ENCODE measurements around the gene BHLHE40.

Gene BHLHE40

DNA sequence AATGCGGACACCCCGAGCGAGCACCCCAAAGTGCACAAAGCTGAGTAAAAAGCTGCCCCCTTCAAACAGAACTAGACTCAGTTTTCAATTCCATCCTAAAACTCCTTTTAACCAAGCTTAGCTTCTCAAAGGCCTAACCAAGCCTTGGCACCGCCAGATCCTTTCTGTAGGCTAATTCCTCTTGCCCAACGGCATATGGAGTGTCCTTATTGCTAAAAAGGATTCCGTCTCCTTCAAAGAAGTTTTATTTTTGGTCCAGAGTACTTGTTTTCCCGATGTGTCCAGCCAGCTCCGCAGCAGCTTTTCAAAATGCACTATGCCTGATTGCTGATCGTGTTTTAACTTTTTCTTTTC lies 5.3 kb downstream of the BHLHE40 start:
- DNase-seq (ENCODE audit: low read depth): no peak

DNA sequence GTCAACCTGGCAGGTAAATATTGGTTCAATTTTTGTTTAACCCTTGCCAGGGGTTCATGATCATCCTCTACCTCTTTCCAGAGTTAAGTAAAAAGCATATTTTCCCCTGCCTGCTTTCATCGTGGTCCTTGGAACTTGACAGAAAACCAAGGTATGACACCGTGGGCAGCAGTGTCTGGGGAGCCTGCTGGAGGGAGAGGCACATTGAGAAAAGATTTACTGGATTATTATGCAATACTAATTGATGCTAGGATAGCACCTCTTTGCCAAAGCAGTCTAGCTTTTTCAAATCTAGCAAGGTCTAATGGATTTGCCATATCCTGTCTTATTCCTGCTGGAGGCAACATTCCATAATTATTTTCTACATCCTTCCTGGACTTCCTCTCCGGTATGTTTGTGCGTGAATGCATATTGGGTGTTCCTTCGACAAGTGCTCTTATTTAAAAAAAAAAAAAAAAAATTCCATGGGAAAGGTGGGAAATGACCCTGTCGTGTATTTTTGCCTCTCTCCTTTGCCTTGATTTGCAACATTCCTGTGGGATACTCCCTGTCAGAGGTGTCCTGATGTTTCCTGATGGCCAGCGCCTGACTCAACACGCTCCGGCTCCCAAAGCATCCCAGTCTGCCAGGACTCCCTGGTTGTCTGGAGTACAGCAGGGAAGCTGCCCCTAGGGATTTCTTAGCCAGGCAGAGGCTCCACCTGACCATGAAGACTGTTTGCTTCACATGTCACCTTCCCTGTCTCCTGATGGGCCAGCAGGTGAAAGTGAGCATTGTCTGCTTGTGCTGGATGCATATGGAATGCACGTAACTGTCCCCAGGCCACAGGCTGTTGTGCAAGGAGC lies 6.3 kb downstream of the BHLHE40 start:
- DNase-seq (ENCODE audit: low read depth): no peak

DNA sequence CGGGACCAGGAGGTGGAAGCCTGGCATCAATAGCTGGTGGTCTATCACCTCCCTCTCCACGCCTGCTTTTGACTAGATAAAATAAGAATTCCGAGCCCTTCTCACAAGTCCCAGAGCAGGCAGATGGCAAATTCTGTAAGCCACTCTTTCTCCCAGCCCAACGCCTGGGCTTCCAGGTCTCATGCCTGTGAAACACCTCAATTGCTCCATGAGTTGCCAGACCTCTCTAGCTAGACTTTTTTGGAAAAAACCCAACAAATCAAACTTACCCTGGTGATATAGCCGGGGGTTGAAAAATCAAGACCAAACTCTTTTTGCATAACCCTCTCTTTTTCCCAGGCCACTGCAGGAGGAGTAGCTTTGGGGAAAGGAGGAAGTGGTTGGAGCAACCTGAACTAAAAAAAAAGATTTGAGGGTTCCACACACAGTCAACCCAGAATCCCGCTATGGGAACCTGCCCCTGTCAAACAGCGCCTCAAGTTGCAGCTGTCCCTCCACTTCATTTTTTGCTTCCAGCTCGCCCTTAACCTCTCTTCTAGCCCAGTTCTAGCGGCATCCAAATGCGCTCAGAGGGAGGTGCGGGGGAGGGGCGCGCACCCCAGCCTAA lies 7.0 kb downstream of the BHLHE40 start:
- DNase-seq (ENCODE audit: low read depth): no peak

DNA sequence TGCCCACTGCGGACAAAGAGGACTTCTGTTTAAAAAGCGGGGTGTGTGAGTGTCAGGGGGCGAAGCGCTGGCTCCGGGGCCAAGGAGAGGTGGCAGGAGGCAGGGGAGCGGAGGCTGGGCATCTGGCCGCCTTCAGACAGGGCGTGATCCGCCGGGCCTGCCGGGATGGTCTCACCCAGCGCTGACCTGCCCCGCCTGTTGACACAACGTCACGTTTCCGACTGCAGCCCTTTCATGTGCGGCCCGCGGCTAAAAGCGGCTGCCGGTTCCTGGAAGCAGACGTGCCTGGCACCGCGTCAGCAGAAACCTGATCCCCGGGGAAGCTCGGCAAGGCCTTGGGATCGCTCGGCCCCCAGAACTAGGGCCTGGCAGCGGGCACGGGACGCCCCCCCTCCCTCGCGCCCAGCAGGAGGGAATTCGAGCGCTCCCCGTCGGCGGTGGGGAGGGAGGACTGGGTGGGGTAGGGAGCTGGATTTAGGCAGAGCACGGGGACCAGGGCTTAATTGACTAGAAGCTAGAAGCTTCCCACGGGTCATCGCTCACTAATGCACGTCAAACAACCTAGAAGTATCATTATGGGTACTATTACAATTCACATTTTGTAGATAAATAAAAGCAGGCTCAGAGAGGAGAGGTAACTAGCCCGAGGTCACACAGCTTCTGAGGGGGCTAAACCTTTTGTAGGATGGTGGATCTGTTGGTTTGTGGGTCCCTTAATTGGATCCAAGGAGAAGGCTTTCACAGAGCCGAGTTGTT lies 7.7 kb downstream of the BHLHE40 start:
- DNase-seq (ENCODE audit: low read depth): peak; percentile 51

DNA sequence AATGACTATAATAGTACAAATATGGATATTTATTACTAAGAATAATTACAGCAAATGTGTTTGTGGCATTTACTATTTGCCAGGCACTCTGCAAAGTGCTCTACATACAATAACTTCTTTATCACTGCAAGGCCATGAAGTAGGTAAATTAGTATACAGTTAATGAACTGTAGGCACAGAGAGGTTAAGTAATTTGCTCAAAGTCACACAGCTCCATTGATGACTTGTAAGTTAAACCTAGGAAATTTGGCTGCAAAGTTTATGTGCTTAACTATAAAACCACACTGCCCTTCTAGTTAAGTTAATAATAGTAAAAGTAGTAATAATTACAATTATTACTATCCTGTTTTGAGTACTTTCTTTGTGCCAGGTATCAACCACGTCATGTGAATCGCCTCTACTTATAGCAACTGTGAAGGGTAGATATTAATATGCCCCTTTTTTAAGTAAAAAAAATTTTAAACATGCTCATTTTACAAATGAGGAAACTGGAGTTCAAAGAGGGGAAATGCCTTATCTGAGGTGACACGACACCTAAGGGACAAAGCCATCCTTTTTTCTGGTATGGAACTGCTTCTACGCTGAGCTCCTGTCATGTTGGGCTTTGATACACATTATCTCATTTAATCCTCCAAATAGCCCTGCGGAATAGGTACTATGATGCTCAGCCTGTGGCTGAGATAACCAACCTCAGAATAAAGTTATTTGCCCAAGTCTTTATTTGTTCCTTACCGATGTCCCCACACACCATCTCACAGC lies 8.5 kb downstream of the BHLHE40 start:
- DNase-seq (ENCODE audit: low read depth): no peak

GRCh38 chr3:4988983-4989834 lies 10.0 kb downstream of the BHLHE40 start:
- no peak for DNase-seq (ENCODE audit: low read depth)

DNA sequence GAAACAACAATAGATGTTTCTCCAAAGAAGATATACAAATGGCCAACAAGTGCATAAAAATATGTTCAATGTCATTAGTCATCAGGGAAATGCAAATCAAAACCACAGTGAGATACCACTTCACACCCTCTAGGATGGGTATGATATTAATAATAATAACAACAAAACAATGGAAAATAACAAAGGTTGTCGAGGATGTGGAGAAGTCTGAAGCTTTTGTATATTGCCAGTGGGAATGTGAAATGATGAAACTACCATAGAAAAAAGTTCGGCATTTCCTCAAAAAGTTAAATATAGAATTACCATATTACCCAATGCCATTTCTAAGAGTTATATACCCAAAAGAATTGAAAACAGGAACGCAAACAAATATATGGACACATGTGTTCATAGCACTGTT lies 10.8 kb downstream of the BHLHE40 start:
- no peak for DNase-seq (ENCODE audit: low read depth)

DNA sequence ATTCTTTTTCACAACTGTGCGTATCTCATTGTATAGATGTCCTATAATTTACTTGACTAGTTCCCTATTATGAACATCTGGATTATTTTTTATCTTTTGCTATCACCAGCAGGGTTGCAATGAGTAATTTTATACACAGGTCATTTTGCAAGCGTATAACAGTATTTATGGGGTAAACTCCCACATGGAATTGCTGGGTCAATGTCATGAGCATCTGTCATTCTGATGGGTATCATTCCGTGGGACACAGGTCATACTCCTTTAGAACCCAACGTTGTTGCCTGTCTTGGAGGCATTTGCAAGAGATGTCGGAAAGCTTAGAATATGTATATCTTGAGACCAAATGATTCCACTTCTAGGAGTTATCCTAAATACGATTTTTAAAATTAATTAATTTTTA lies 12.9 kb downstream of the BHLHE40 start:
- DNase-seq (ENCODE audit: low read depth): no peak

DNA sequence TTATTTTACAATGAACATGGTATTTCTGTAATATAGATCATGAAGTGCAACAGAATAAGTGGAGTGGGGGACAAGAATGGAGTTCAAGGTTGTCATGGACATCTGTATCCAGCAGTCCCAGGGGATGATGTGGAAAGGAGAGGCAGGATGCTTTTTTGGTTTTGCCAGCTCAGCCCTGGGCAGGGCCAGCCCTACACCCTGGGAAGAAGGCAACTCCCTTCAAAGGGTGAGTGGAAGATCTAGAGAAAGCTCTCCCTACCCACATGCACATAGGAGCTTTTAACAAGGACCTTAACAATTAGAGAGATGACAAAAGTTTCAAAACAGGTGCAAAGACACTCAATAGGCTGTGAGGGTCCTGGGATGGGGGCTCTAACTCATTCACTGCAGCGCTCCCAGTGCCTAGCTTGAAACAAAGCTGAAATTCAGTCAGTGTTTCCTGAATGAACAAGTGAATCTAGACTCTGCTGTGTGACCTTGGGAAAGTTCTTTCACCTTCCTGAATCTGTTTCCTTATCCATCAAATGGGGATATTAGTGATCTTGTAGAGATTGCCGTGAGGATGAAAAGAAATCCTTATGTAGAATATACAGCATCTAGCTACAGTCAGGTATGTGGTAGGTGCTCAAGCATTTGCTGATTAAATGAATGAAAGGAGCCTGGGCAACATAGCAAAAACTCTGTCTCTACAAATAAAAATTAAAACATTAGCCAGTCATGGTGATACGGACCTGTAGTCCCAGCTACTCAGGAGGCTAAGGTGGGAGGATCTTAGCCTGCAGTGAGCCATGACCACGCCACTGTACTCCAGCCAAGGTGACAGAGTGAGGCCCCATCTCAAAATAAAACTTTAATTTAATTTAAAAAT lies 14.3 kb downstream of the BHLHE40 start:
- no peak for DNase-seq (ENCODE audit: low read depth)

GRCh38 chr3:4994144-4994730 lies 15.0 kb downstream of the BHLHE40 start:
- no peak for DNase-seq (ENCODE audit: low read depth)

DNA sequence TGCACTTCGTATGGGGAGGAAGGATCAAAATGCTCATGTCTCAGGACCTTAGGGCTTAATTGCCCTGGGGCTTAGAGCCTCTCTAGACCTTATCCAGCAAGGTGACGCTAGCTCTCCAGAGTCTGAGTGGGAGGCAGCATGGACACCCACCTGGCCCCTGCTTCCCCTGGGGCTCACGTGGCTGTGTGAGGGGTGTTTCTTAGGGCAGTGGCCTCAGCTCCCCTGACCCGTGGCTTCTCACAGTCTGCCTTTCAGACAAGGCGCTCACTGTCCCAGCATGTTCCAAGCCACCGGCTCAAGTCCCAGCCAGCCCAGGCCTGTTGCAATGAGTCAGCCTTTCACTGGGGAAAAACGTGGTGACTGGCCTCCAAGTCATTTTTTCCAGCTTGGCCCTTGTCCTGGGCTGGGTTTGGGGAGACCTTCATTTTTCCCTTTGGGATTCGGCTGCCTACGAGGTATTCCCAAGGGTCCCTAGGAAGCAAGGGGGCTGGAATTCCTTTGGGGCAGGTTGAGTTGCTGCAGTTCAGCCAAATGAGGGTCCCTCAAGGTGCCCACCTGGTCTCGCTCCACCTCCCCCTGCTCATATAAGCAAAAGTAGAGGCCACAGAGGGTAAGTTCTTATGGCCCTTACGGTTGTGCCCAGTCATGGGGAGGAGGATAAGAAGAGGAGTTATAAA lies 15.7 kb downstream of the BHLHE40 start:
- no peak for DNase-seq (ENCODE audit: low read depth)

GRCh38 chr3:4995500-4996053 lies 16.3 kb downstream of the BHLHE40 start:
- DNase-seq (ENCODE audit: low read depth): no peak

DNA sequence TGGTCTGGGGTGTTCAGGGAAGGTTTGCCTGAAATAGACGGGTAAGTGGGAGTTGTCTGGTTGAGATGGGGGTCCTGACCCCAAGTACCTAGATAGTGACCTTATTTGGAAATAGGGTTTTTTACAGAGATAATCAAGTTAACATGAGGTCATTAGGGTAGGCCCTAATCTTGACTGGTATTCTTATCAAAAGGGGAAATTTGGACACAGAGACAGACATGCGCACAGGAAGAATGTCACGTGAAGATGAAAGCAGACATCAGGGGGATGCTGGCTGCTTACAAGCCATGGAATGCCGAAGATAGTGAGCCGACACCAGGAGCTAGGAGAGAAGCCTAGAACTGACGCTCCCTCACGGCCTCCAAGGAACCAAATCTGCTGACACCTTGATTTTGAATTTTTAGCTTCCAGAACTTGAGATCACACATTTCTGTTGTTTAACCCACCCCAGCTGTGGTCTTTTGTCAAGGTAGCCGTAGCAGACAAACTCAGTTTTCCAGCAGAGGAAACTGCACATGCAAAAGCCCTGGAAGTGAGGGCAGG lies 17.1 kb downstream of the BHLHE40 start:
- no peak for DNase-seq (ENCODE audit: low read depth)

GRCh38 chr3:4996771-4997291 lies 17.6 kb downstream of the BHLHE40 start:
- DNase-seq (ENCODE audit: low read depth): no peak

- DNase-seq (ENCODE audit: low read depth): no peak
Measured at GRCh38 chr3:4997946-4998345, 18.7 kb downstream of the BHLHE40 start.

DNA sequence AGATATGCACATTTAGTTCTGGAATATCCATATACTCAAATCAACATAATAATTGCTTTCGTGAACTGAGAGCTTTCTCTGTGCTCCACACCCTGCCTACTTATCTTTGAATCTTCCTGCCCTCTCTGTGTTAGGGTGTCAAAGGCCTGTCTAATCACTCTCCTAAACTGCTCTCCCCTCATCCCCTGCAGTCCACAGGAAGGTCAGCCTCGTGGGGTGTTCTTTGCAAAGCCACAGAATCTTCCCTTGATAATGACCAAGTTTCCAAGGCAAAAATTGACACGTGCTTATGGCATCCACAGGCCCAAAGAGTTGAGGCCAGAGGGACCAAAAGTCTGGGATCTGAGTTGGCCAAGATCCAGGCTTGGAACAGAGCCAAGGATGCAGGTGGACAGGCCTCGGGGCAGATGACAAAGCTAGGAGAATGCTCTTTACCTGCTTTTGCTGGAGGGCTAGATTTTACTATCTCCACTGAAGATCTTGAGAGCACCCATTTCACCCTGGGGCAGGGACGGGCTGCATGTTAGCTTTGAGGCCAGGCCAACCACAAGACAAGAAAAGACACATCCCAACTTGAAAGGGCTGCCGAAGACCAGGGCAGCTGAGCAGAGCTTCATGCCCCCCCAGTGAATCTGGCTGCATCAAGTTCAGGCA lies 20.4 kb downstream of the BHLHE40 start:
- no peak for DNase-seq (ENCODE audit: low read depth)

GRCh38 chr3:5001135-5001534 lies 21.9 kb downstream of the BHLHE40 start:
- DNase-seq (ENCODE audit: low read depth): no peak

- no peak for DNase-seq (ENCODE audit: low read depth)
Measured at GRCh38 chr3:5001805-5002173, 22.6 kb downstream of the BHLHE40 start.

Measured in stimulated activated CD8-positive, alpha-beta memory T cell treated with anti-CD3 and anti-CD28 coated beads, Interleukin-4, amount 100 ng/mL, for 24 hours (primary cell).